SK-N-SH (cell line): Measurements from ENCODE around the gene IGSF23. TPM values are rescaled to one million over a fixed set of nuclear protein-coding genes. Genes with fewer than 3 reads are reported as not detected.

Experiments used
- CTCF ChIA-PET: fragments of 300-600, 350-600 bp; formaldehyde crosslinking; extraction: SDS; loops from one replicate; lab custom pipeline; 2021; lab: Yijun Ruan, JAX
- POLR2A ChIA-PET: fragments of 350-600 bp; sonication (Branson Sonifier 250); formaldehyde crosslinking; extraction: SDS; loops from one replicate; lab custom pipeline; 2020; ENCODE audit warnings: antibody characterized with exemption, inconsistent platforms; lab: Yijun Ruan, JAX
- DNase-seq: peaks from one replicate; pipeline ENCODE4 v3.0.0; 2012
- H2AFZ ChIP-seq: fragments of 200-600 bp; sonication (generic); 2 replicates; pipeline ENCODE4 v1.8.1; 2016; ENCODE audit warnings: antibody characterized with exemption, mild to moderate bottlenecking, low read depth
- H3F3A ChIP-seq: fragments of 200-600 bp; sonication (generic); replicated peaks from 2 replicates; pipeline ENCODE3; 2016; ENCODE audit warnings: antibody characterized with exemption, mild to moderate bottlenecking; ENCODE audit not compliant: insufficient read depth
- H3K27ac ChIP-seq, 2 experiments: fragments of 200-500 bp in 1 of 2; fragments of 200-600 bp in 1 of 2; sonication (Bioruptor generic) in 1 of 2; sonication (generic), shearing (Covaris generic) in 1 of 2; 2 replicates each; pipeline versions ENCODE4 v1.5.1 to v1.6.1; 2014 to 2016; ENCODE audit warnings: low read depth in 2 of 2, inconsistent platforms in 1 of 2, low read length in 1 of 2, mild to moderate bottlenecking in 1 of 2, mixed read lengths in 1 of 2
- H3K27me3 ChIP-seq: fragments of 200-600 bp; sonication (generic), shearing (Covaris generic); 2 replicates; pipeline ENCODE4 v1.6.1; 2016; ENCODE audit warnings: mixed run types; ENCODE audit not compliant: insufficient read depth
- H3K36me3 ChIP-seq, 2 experiments: fragments of 200-500 bp in 1 of 2; fragments of 200-600 bp in 1 of 2; sonication (Bioruptor generic) in 1 of 2; sonication (generic) in 1 of 2; replicated peaks in 1 of 2; 2 replicates each; pipeline versions ENCODE3 to v1.5.1; 2014 to 2016; ENCODE audit warnings: low read length in 1 of 2, mild to moderate bottlenecking in 1 of 2; ENCODE audit not compliant: insufficient read depth in 2 of 2, control insufficient read depth in 1 of 2
- H3K4me1 ChIP-seq, 2 experiments: fragments of 200-500 bp in 1 of 2; fragments of 200-600 bp in 1 of 2; sonication (Bioruptor generic) in 1 of 2; sonication (generic), shearing (Covaris generic) in 1 of 2; 2 replicates each; pipeline versions ENCODE4 v1.5.1 to v1.6.1; 2014 to 2016; ENCODE audit warnings: low read depth in 1 of 2, low read length in 1 of 2, mixed run types in 1 of 2; ENCODE audit not compliant: insufficient read depth in 2 of 2, control insufficient read depth in 1 of 2
- H3K4me2 ChIP-seq: fragments of 200-600 bp; sonication (generic), shearing (Covaris generic); 2 replicates; pipeline ENCODE4 v1.6.1; 2017; ENCODE audit warnings: mixed run types
- H3K4me3 ChIP-seq, 2 experiments: fragments of 200-500 bp in 1 of 2; fragments of 200-600 bp in 1 of 2; sonication (Bioruptor generic) in 1 of 2; sonication (generic), shearing (Covaris generic) in 1 of 2; 2 replicates each; pipeline versions ENCODE4 v1.5.1 to v1.8.1; 2014 to 2016; ENCODE audit warnings: low read depth in 2 of 2, inconsistent platforms in 1 of 2, low read length in 1 of 2, mild to moderate bottlenecking in 1 of 2, mixed read lengths in 1 of 2, moderate library complexity in 1 of 2
- H3K79me2 ChIP-seq: fragments of 200-600 bp; sonication (generic); 2 replicates; pipeline ENCODE4 v1.8.1; 2017; ENCODE audit warnings: mild to moderate bottlenecking; ENCODE audit not compliant: insufficient read depth
- H3K9ac ChIP-seq: fragments of 200-600 bp; sonication (generic); 2 replicates; pipeline ENCODE4 v1.6.1; 2017; ENCODE audit warnings: mixed run types
- H3K9me2 ChIP-seq: fragments of 200-600 bp; sonication (generic); 2 replicates; pipeline ENCODE4 v1.6.1; 2017; ENCODE audit warnings: mixed run types
- H3K9me3 ChIP-seq: fragments of 200-600 bp; sonication (generic); 2 replicates; pipeline ENCODE4 v1.6.1; 2017; ENCODE audit warnings: mixed run types, mild to moderate bottlenecking, moderate library complexity
- H4K20me1 ChIP-seq: fragments of 200-600 bp; sonication (generic); 2 replicates; pipeline ENCODE4 v1.6.1; 2017; ENCODE audit warnings: mild to moderate bottlenecking, mixed run types; ENCODE audit not compliant: insufficient read depth
- CHD2 ChIP-seq: fragments of 150-350 bp; IDR thresholded peaks from 2 replicates; pipeline ENCODE4 v1.6.1; 2018; ENCODE audit warnings: low read length; ENCODE audit not compliant: partially characterized antibody
- ELF1 ChIP-seq: IDR thresholded peaks from 2 replicates; pipeline ENCODE4 v1.4.0; 2012
- EP300 ChIP-seq, 2 experiments: IDR thresholded peaks; 2 replicates each; pipeline versions ENCODE4 v1.4.0 to v1.6.1; 2012; ENCODE audit warnings: borderline replicate concordance in 1 of 2, low read depth in 1 of 2, low read length in 1 of 2
- EZH2phosphoT487 ChIP-seq: fragments of 200-600 bp; sonication (generic); IDR thresholded peaks from 2 replicates; pipeline ENCODE4 v1.6.1; 2017; ENCODE audit warnings: low read depth, mixed run types, mild to moderate bottlenecking, antibody characterized with exemption, moderate library complexity, borderline replicate concordance
- GABPA ChIP-seq: IDR thresholded peaks from 2 replicates; pipeline ENCODE4 v1.4.0; 2012; ENCODE audit warnings: low read depth, mild to moderate bottlenecking
- GATA2 ChIP-seq: sonication (generic); formaldehyde crosslinking; IDR thresholded peaks from 2 replicates; pipeline ENCODE4 v1.5.0; 2020; ENCODE audit warnings: mild to moderate bottlenecking, missing genetic modification reagents
- JUND ChIP-seq: IDR thresholded peaks from 2 replicates; pipeline ENCODE4 v1.4.0; 2012
- RAD21 ChIP-seq: IDR thresholded peaks from 2 replicates; pipeline ENCODE4 v1.6.1; 2012; ENCODE audit warnings: mild to moderate bottlenecking, low read length
- RFX5 ChIP-seq: IDR thresholded peaks from 2 replicates; pipeline ENCODE4 v1.6.1; 2012; ENCODE audit warnings: mild to moderate bottlenecking, improper control_type of control experiment, low read length
- RXRA ChIP-seq: IDR thresholded peaks from 2 replicates; pipeline ENCODE4 v1.4.0; 2012; ENCODE audit warnings: low read depth, mild to moderate bottlenecking, borderline replicate concordance
- TAF1 ChIP-seq: IDR thresholded peaks from 2 replicates; pipeline ENCODE4 v1.6.1; 2012; ENCODE audit warnings: low read depth, mild to moderate bottlenecking, low read length, moderate library complexity, borderline replicate concordance
- TCF12 ChIP-seq: IDR thresholded peaks from 2 replicates; pipeline ENCODE4 v1.4.0; 2012
- WGBS: methylation state at CpG from one replicate; pipeline ENCODE4 v1.1.6; 2017; ENCODE audit warnings: low lambda C conversion rate; 5-methylcytosine and 5-hydroxymethylcytosine counted together
- polyA plus RNA-seq, 3 experiments: library from polyadenylated mRNA; depleted of rRNA; stranded (reverse); fragments of >200 nt; gene quantifications; 2 replicates each; pipeline ENCODE4 v1.2.3, GENCODE V29; 2012
- TF ChIP-seq, protein P1 (sequence below): fragments of 200-600 bp; sonication (generic); IDR thresholded peaks from 2 replicates; pipeline ENCODE4 v1.6.1; 2017; ENCODE audit warnings: antibody characterized with exemption, mild to moderate bottlenecking, moderate library complexity
- TF ChIP-seq, protein P2 (sequence below): IDR thresholded peaks from 2 replicates; pipeline ENCODE4 v1.6.1; 2012; ENCODE audit warnings: mild to moderate bottlenecking, low read depth, low read length, moderate library complexity

IGSF23 gene, protein sequence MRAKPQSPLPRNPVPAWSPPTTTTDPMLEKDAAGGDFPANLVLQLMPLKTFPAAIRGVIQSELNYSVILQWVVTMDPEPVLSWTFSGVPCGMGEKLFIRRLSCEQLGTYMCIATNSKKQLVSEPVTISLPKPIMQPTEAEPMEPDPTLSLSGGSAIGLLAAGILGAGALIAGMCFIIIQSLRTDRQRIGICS
- 0.08 and 0.10 TPM in 2 replicates for polyA plus RNA-seq (2012; rRNA removed)
- 0.08 TPM in 2 replicates for polyA plus RNA-seq (2012; cell fraction: cytosol; rRNA removed)
- polyA plus RNA-seq (2012; cell fraction: nucleus; rRNA removed) = 0.05 TPM in 1 of 2 replicates, not detected in the other

DNA sequence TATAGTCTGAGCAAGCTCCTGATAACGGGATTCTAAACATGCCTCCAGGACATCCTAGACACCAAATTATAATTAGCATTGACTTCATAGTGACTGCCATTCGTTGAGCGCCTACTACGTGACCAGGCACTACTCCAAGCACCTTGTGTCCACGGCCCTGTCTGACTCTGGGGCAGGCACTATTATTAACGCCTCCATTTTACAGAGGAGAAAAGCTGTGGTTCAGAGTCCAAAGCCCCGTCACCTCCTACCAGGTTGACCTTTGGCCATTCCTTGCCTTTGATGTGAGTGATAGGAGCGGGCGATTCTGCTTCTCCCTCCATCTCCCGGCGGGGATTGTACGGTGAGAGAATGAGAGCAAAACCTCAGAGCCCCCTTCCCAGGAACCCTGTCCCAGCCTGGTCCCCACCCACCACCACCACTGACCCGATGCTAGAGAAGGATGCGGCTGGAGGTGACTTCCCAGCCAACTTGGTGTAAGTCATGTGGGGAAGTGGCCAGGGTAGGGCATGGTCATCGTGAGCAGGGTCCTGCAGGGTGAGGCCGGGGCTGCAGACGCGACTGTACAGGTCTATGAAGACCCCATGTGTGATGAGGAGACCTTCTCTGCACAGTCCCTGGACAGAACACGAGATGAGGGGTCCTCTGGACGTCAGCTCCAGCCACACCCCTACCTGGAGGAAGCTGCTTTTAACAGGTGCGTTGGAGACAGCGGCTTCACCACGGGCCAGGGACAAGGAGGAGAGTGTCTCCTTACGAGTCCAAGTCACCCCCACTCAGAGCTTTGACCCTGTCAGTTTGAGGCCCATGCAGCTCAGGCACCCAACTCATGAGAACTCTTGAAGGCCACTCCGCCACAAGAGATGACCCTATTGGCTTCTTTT is at the start of gene IGSF23:
TSS of gene IGSF23 (plus strand) at position 269 of the 884 bp plus-strand sequence. CDS start at position 352, 83 bp downstream.
- peaks cover 0 to 7% of the 10 kb centered on the region in 2 experiments; a peak in 1 of 4 replicates for H3K4me1 ChIP-seq
- no peaks in the 10 kb centered on the region for H3K9me3 ChIP-seq
- H3K9ac ChIP-seq = no peak within 1 kb of the TSS
- POLR2A ChIA-PET = no interaction called here
- H3K27ac ChIP-seq = no peak within 1 kb of the TSS
- WGBS = 63% methylated on average over 19 of the region's 25 CpGs
- CTCF ChIA-PET = interaction anchor here (0.9 to 1.1 kb wide), 2 partner anchors 76 to 110 kb away, joined by 3 to 4 read pairs; no protein-coding TSS in a partner anchor
- H3K4me3 ChIP-seq = no peak within 1 kb of the TSS
- no peaks in the 10 kb centered on the region for H3K79me2 ChIP-seq
- H2AFZ ChIP-seq = no peak within 1 kb of the TSS
- no peak for DNase-seq
- H3K9me2 ChIP-seq = no peaks in the 10 kb centered on the region
- H4K20me1 ChIP-seq = no peaks in the 10 kb centered on the region
- peaks cover 12% of the 10 kb centered on the region for H3F3A ChIP-seq
- H3K36me3 ChIP-seq = no peaks in the 10 kb centered on the region
- no peak within 1 kb of the TSS for H3K4me2 ChIP-seq
- TF ChIP-seq GATA2 (CRISPR knock-in tag) = no peak
- TF ChIP-seq RFX5 = no peak
- TF ChIP-seq GABPA = no peak
- TF ChIP-seq TAF1 = no peak
- no peak for TF ChIP-seq RXRA
- no peaks in the 10 kb centered on the region for H3K27me3 ChIP-seq

DNA sequence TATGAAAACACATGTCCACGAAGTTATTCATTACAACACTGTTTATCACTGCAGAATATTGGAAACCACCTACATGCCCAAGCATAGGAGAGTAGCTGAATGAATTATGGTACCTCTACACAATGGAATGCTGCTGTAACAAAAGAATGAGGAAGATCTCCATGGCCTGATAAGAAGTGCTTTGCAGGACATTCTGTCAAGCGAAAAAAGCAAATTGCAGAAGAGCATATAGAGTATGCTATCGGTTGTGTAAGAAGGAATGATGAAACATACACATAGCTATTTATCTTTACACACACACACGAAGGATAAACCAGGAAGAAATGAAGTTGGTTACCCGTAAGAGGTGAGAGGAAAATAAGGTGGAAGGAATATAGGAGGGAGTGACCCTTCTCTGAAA is 46.4 kb upstream of the IGSF23 start:
- POLR2A ChIA-PET = no interaction called here
- Histone ChIP-seq H3K79me2 (no peaks in the 10 kb centered on the region), H3K9ac (no peak overlapping the region), H3K4me3 (no peak overlapping the region), H2AFZ (no peak overlapping the region), H4K20me1 (no peaks in the 10 kb centered on the region), H3K4me2 (no peak overlapping the region), H3F3A (no peaks in the 10 kb centered on the region), H3K9me2 (no peaks in the 10 kb centered on the region), H3K4me1 (no peaks in the 10 kb centered on the region), H3K27ac (no peak overlapping the region), H3K27me3 (peaks cover 49% of the 10 kb centered on the region; the same call in 1 of the 2 replicates), H3K9me3 (no peaks in the 10 kb centered on the region), H3K36me3 (no peaks in the 10 kb centered on the region)
- no peak for DNase-seq
- TF ChIP-seq ELF1 (no peak), GABPA (no peak), RFX5 (no peak), CHD2 (no peak), EZH2phosphoT487 (no peak), RAD21 (no peak), GATA2 (CRISPR knock-in tag) (no peak), EP300 (IDR thresholded peaks at IDR 0.05; ENCODE audit: borderline replicate concordance in 1 of 2, low read depth in 1 of 2, low read length in 1 of 2) (no peak), JUND (no peak), TCF12 (no peak)
- TF ChIP-seq, protein P1, sequence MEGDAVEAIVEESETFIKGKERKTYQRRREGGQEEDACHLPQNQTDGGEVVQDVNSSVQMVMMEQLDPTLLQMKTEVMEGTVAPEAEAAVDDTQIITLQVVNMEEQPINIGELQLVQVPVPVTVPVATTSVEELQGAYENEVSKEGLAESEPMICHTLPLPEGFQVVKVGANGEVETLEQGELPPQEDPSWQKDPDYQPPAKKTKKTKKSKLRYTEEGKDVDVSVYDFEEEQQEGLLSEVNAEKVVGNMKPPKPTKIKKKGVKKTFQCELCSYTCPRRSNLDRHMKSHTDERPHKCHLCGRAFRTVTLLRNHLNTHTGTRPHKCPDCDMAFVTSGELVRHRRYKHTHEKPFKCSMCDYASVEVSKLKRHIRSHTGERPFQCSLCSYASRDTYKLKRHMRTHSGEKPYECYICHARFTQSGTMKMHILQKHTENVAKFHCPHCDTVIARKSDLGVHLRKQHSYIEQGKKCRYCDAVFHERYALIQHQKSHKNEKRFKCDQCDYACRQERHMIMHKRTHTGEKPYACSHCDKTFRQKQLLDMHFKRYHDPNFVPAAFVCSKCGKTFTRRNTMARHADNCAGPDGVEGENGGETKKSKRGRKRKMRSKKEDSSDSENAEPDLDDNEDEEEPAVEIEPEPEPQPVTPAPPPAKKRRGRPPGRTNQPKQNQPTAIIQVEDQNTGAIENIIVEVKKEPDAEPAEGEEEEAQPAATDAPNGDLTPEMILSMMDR = no peak
- TF ChIP-seq, protein P2, sequence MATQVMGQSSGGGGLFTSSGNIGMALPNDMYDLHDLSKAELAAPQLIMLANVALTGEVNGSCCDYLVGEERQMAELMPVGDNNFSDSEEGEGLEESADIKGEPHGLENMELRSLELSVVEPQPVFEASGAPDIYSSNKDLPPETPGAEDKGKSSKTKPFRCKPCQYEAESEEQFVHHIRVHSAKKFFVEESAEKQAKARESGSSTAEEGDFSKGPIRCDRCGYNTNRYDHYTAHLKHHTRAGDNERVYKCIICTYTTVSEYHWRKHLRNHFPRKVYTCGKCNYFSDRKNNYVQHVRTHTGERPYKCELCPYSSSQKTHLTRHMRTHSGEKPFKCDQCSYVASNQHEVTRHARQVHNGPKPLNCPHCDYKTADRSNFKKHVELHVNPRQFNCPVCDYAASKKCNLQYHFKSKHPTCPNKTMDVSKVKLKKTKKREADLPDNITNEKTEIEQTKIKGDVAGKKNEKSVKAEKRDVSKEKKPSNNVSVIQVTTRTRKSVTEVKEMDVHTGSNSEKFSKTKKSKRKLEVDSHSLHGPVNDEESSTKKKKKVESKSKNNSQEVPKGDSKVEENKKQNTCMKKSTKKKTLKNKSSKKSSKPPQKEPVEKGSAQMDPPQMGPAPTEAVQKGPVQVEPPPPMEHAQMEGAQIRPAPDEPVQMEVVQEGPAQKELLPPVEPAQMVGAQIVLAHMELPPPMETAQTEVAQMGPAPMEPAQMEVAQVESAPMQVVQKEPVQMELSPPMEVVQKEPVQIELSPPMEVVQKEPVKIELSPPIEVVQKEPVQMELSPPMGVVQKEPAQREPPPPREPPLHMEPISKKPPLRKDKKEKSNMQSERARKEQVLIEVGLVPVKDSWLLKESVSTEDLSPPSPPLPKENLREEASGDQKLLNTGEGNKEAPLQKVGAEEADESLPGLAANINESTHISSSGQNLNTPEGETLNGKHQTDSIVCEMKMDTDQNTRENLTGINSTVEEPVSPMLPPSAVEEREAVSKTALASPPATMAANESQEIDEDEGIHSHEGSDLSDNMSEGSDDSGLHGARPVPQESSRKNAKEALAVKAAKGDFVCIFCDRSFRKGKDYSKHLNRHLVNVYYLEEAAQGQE = no peak
- CTCF ChIA-PET = interaction anchor here (0.8 to 1.7 kb wide), 2 partner anchors 10 to 91 kb away, joined by 3 read pairs; no protein-coding TSS in a partner anchor
- WGBS = under 1% methylated on average over 5 of the region's 5 CpGs
